ENCODE data around the gene MCTP1.

MCTP1 gene

DNA sequence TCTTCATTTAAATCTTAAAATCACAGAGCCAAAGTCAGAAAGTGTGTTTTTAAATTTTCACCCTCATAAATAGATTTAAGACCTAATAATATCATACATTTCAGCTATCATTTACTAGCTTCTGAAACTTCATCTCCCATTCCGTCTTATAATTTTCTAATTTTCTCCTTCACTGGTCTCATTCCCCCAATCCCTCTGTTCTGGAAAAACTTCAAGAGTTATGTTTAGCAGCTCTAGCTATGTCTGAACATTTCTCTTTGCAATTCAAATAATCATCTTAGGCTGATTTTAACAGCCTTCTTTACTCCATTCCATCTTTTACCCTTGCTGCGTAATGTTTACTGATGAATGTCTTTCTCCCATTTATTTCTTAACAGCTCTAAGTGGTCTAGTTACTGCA lies 474.0 kb downstream of the MCTP1 start:
- no peak for DNase-seq (ENCODE audit: low spot score)

- no peak for DNase-seq (ENCODE audit: low spot score)
These were observed 474.6 kb downstream of the MCTP1 start for GRCh38 chr5:94810281-94810680.

DNA sequence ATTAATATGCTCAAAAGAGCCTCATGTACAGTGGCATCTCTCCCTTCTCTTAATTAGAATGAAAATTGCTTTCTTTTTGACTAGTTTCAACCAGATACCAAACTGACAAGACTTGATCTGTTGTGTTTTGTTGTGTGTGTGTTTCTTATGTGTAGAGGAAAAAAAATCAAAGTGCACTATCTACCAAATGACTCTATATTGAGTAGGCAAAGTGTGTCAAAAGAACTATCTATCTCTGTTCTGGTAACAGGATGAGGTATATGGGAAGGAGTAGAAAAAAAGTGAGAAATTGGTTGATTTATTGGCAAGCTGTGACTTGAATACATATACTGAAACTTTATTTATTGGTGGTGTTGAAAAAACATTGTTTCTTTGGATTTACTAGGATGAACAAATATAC lies 476.4 kb downstream of the MCTP1 start:
- no peak for DNase-seq (ENCODE audit: low spot score)

- DNase-seq (ENCODE audit: low spot score), result no peak
These were observed 476.9 kb downstream of the MCTP1 start for GRCh38 chr5:94807985-94808384.

GRCh38 chr5:94802450-94802849 lies 482.4 kb downstream of the MCTP1 start:
- no peak for DNase-seq (ENCODE audit: low spot score)

DNA sequence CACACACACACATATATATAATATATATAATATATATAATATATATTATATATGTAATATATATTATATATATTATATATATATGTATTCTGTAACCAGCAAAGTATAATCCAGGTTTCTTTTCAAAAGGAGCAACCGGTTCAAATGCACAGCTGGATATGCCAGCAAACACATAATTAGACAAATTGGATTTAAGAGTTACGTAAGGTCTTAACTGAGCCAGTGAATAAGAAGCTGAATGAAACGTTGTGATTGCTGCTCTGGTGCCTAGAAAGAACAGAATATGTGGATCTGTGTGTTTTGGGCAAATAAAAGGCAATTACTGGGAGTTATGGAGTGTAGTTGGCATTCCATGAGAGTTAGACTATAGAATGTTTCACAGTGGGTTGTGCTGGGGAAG lies 488.3 kb downstream of the MCTP1 start:
- DNase-seq (ENCODE audit: low spot score), result no peak

GRCh38 chr5:94793816-94794198 lies 491.1 kb downstream of the MCTP1 start:
- DNase-seq (ENCODE audit: low spot score), result no peak

GRCh38 chr5:94793113-94793815 lies 491.6 kb downstream of the MCTP1 start:
- peak; percentile 51 for DNase-seq (ENCODE audit: low spot score)

DNA sequence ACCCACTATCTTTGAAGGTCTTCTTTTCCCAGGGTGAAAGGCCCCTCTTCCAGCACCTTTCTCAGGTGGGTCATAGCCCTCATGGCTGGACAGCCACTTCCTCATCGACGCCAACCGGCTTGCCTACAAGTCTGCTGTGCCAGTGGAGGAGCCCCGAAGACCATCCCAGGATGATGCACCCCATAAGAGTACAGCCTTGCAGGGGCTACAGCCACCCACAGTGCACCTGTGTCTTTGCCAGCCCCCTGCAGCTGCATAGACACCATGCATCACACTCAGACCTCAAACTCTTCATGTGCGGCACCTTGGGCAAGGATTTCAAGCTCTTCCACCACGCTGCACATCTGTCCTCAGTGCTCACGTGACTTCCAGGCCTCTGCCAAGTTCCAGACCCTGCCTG lies 493.1 kb downstream of the MCTP1 start:
- no peak for DNase-seq (ENCODE audit: low spot score)

DNA sequence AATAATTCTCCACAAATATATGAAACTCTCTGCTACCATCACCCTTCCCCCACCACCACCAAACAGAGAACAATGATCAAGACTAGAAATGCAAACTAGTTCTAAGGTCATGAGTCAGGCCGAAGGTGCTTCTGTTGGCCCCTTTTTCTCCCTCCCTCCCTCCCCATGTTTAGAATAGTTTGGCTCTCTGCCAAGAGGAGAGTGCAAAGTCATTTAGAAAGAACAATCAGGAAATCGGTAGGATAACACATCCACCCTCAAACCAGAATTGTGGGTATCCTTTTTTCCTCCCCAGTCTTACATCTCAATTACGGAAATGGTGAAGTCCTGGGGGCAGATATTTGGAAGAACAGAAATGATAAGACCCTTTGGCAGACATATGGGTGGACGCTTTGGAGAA lies 496.4 kb downstream of the MCTP1 start:
- no peak for DNase-seq (ENCODE audit: low spot score)

DNA sequence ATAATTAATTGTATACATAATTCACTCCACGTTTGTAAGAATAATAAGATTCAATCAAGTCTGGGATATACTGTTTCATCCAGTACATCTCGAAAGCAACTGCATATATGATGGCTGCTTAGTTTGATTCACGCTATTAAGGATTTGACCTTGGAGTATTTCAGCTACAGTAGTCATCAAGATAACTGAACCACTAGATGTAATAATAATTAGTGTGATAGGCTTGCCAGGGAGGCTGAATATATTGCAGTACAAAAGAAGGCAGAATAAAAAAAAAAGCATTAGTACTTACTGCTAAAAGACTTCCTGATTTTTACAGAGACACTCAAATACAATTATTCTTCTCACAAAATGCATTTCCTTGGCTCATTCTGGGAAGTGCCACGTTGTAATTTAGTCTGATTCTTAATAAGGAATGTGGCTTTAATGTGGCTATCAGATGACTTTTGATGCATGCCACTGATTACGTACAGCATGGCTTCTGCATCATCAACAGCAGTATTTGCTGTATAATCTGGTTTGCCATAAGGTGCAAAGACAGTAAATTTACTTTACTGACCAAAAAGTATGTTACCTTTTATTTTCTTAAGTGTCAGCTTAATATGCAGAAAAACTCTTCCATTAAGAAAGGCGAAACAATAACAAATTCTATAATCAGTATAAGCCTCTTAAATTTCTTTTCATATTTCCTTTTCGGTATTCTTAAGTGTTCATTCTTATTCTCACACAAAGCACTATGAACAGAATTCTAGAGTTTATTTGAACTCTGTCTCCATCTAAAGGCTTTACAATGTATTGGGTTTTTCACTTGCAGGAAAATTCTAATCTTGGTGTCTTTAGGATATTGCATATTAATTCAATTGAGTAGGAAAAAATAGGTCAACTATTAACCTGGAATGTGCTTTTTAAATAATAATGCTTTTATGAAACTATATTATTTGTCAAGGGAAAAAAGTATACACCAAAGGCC lies 500.1 kb downstream of the MCTP1 start:
- DNase-seq (ENCODE audit: low spot score), result no peak

- no peak for DNase-seq (ENCODE audit: low spot score)
These were observed 502.5 kb downstream of the MCTP1 start for GRCh38 chr5:94782383-94782782.

DNA sequence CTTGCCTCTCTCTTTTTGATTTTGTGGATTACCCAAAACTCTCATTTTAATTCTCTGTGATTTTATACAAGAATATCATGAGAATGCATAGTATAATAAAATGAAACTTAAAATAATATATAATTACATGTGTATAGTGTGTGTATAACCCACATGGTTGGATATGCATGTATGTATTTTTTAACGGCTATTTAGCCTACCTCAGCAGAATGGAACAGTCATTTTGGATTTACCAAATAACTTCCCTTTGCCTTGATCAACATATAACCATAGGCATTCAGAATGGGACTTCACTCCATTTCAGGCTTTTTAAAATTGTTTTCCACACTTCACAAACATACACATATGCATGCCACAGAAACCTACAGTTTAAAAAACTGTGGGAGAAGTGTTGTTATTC lies 505.2 kb downstream of the MCTP1 start:
- no peak for DNase-seq (ENCODE audit: low spot score)

GRCh38 chr5:94778732-94779131 lies 506.2 kb downstream of the MCTP1 start:
- no peak for DNase-seq (ENCODE audit: low spot score)

DNA sequence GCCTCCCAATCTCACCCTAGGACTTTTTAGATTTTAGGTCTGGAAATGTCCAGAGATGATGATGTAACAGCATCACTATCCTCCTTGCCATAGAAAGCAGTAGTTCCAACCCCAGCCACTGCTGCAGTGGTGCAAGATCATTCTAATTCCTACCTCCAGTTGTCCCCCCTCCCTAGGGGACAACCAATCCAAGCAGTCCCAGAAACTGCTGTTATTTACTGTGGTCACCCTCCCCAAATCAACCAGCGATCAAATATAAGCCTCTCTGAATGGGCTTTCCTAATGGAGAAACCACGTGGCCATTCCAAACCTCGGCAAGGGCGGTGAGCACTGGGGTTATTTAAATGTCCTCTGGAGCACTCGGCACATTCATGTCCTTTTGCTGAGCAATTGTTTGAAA lies 506.6 kb downstream of the MCTP1 start:
- DNase-seq (ENCODE audit: low spot score), result no peak

DNA sequence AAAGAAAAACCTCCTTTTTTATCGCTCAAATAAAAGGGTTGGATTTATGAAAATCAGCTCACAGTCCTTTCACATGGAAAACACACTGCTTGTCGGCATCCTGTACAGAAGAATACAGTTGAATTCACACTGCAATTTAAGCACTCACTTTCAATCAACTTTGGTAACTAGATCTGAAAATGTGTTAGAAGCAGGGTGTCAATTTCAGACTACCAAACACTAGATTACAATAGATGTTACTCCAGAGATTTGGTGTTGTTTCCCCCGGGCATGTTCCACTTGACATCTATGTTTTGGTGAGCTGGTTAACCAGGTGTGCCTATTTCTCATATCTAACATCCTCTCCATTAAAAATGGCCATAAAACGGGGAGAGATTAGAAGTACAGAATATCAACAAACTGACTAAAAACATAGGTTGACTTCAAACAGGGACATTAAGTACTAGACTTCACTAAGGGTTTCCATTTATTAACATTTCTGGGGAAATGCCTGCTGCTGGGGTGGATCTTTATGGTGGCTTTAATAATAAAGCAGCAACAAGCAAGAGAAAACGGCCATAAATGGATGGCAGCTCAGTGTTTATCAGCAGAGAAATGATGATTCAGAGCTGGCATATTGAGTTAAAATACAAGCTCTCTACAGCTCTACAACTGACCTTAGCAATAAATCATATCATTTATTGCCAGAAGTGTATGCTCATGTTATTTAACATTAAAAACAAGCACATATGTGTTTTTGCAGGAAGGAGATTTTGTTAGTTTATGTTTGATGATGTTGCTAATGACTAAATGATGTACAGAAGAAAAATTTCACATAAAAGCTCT lies 507.6 kb downstream of the MCTP1 start:
- DNase-seq (ENCODE audit: low spot score), result no peak

DNA sequence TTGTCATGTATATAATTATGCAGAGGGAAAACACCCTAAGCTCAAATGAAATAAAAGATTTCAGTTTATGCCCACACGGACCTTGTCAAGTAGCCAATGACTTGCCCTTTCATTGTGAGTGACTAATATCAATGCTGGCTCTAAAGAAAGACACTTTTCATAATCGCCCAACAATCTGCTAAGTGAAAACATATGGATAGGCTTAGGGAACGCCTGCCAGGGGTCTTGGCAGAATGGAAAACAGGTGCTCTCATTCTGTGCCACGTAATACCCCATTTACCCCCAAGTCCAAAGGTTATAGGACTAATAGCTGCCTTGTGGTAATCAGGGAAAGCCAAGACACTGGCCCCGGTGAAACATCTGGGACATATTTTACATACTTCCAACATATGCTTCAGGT lies 508.7 kb downstream of the MCTP1 start:
- DNase-seq (ENCODE audit: low spot score), result no peak

DNA sequence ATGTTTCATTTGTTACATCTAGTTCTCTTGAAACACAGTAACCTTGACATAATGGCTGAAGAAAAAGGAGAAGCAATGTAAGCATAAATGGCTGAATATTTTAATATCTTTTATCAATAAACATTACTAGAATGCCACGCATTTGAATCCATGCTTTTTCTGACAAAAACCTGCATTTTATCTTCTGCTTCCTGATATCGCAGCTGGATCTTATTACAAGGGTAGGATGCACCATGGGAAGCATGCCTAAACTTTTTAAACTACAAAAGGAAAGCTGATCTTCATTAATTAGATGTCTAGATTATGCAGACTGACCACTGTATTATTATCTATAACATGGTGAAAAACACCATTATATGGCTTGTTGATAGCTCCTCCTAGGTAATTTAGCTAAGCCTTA lies 509.8 kb downstream of the MCTP1 start:
- no peak for DNase-seq (ENCODE audit: low spot score)

DNA sequence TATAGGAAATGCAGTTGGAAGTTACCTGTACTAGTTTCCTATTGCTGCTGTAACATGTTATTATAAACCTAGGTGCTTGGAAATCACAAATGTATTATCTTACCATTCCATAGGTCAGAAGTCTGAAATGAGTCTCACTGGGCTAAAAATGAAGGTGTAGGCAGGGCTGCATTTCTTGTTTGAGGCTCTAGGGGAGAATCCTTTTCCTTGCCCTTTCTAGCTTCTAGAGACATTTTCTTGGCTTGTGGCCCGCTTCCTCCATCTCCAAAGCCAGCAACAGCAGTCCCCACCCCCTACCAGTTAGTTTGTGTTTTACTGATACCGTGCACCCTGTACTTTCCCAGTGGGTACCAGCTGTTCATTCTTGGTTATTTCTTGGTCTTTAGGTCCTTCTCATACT lies 513.2 kb downstream of the MCTP1 start:
- DNase-seq (ENCODE audit: low spot score), result no peak

DNA sequence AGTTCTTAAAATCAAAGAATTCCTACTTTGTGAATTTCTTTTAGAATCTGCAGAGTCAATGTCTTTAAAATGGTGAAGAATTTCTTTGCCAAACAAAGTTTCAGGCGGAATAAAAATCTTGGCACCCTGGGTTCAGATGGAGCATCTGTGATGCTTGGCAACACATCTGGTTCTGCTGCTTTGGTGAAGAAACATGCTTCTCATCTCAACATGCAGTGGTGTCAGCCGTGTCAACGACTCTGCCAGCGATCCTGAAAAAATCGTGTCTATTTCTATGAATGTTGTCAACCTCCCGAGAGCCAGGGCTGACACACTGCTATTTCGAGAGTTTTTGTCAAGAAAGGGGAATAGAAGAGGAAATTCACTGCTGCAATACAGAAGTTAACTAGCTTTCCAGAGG lies 514.9 kb downstream of the MCTP1 start:
- DNase-seq (ENCODE audit: low spot score), result no peak

- no peak for DNase-seq (ENCODE audit: low spot score)
These were observed 523.1 kb downstream of the MCTP1 start for GRCh38 chr5:94761786-94762185.

DNA sequence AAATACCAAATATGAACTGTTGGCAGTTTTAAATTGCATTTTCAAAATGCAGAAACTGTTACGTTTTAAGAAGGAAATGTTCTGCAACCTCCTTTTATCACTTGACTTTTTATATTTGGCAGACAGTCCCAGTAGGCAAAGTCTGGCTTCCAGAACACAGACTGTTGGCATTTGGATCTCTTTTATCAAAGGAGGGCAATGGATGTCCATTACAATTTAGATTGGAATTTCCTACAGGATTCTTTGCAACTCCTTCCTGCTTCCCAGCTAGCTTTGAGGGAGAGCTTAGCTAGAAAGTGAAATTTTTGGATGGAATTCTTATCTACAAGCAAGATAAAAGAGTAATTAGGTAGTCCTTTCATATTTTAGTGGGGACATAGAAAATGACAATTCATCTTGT lies 523.8 kb downstream of the MCTP1 start:
- no peak for DNase-seq (ENCODE audit: low spot score)

DNA sequence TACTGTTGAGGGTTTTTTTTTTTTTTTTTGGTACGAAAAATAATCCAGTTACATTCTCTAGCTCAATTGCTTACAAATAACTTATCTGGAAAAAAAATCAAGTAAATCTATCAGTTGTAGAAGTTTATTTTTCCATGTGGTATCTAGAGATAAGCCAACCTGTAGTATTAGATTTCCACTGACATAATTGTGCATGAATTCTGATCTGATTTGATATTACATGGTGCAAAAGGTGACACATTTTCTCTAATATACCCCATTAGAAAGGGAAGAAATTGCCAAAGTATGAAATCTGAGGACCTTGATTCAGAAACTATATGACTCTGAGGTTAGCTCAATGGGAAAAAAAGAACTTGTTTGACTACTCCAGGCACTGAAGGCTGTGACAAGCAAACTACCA lies 524.9 kb downstream of the MCTP1 start:
- no peak for DNase-seq (ENCODE audit: low spot score)
